GM19395 (cell line): ENCODE results near the gene ZCCHC14.
"Not testable (repeated sequence)": the region's sequence is repeated elsewhere in the genome, so short reads cannot be mapped to it uniquely, and the experiment has no call there.

ENCODE experiments used
- ATAC-seq: cut with Tn5 transposase; IDR thresholded peaks from one replicate; pipeline ENCODE4 v1.9.1; 2021; ENCODE audit warnings: mild to moderate bottlenecking, moderate library complexity; ENCODE audit not compliant: unreplicated experiment

Gene ZCCHC14

GRCh38 chr16:87525352-87525751 is 32.5 kb upstream of the ZCCHC14 start:
- no peak for ATAC-seq

- no peak for ATAC-seq
These were observed 31.6 kb upstream of the ZCCHC14 start for GRCh38 chr16:87524407-87524806.

DNA sequence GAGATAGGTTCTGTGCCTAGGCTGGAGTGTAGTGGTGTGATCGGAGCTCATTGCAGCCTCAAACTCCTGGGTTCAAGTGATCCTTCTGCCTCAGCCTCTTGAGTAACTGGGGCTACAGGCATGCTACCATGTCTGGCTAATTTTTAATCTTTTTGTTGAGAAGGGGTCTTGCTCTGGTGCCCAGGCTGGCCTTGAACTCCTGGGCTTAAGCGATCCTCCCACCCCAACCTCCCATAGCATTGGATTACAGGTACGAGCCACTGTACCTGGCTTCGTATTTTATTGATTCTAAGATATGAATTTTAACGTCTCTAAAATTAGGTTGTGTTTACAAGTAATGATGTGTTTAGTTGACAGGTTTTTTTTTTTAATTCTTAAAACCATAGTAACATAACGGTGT is 30.8 kb upstream of the ZCCHC14 start:
- not testable (repeated sequence) for ATAC-seq

DNA sequence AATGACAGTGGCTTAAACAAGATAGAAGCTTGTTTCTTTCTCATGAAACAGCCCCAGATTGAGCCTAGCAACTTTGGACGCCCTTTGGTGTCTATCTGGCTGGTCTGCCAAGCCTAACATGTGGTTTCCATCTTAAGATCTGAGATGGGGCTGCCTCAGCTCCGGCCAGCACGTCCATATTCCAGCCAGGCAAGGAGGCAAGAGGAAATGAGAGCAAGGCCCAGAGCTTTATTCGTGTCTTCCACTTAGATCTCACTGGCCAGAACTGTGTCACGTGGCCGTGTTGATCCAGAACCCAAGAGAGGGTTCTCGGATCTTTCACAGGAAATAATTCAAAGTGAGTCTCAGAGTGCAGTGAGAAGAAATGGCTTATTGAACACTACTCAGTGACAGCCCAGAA is 28.9 kb upstream of the ZCCHC14 start:
- ATAC-seq: not testable (repeated sequence)

DNA sequence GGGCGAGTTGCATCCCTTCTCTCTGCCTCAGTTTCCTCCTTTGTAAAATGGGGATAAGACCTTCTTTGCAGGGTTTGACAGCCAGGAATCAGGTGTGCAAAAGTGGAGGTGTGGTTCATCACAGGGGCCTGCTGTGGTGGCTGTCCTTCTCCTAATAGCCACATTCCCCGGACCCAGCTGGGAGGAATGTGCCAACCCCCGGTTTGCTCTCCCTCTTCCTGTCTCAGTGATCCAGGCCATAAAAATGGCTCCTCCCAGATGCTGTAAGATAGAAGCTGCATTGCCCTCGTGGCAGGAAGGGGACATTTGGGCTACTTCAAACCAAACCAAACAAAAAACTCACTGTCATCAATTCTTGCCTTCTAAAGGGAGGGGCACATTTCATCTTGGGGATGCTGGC is 26.3 kb upstream of the ZCCHC14 start:
- not testable (repeated sequence) for ATAC-seq

DNA sequence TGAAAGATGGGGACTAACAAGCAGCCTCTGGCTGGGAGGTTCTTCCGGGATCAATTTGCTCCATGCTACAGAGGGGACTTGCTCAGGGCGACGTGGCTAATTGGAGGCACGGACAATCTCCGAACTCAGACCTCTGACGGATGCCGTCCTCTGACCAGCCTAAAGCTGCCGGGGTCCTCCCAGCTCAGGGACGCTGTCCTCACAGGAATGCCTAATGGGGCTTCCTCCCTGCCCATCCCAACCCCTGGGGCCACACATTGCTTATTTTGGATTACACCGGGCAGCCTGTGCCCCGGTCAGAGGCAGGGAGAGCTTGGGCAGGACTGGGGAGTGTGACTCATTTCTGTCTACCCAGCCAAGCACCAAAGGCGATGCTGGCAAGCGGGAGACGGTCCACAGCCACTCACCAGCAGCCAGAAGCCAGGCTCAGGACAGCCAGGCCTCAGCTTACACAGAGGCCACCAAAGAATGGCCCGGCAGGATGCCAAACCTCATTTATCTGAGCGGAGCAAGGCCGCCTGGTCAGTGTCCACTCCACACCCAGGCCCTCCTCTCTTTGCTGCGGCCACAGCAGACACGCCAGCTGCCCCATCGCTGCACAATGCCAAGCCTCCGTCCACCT is 25.7 kb upstream of the ZCCHC14 start:
- not testable (repeated sequence) for ATAC-seq

GRCh38 chr16:87517610-87518429 is 25.0 kb upstream of the ZCCHC14 start:
- not testable (repeated sequence) for ATAC-seq

DNA sequence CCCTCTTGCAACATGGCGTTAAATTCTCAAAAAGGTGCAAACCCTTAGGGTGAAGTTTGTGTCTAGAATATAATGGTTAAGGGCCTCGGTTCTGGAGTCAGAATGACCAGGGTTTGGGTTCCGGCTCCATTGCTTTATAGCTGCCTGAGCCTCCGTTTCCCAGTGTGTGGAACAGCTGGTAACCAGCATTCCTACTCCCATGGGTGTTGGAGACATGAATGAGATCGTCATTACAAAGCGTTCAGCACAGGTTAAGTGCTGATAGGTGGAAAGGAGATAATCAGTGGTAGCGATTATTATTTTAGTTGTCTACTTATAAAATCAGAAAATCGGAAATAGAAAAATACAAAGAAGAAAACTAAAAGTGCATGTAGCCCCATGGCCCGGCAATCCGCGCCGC is 23.5 kb upstream of the ZCCHC14 start:
- ATAC-seq: no peak

- ATAC-seq: no peak
These were observed 22.9 kb upstream of the ZCCHC14 start for GRCh38 chr16:87515475-87516330.

- ATAC-seq: not testable (repeated sequence)
These were observed 17.0 kb upstream of the ZCCHC14 start for GRCh38 chr16:87509778-87510177.

GRCh38 chr16:87507351-87508069 is 14.7 kb upstream of the ZCCHC14 start:
- ATAC-seq: no peak

- ATAC-seq: no peak
These were observed 13.9 kb upstream of the ZCCHC14 start for GRCh38 chr16:87506423-87507350.

GRCh38 chr16:87505834-87506233 is 13.0 kb upstream of the ZCCHC14 start:
- ATAC-seq: no peak

GRCh38 chr16:87503232-87503937 is 10.6 kb upstream of the ZCCHC14 start:
- ATAC-seq: not testable (repeated sequence)

GRCh38 chr16:87502308-87502969 is 9.6 kb upstream of the ZCCHC14 start:
- no peak for ATAC-seq

DNA sequence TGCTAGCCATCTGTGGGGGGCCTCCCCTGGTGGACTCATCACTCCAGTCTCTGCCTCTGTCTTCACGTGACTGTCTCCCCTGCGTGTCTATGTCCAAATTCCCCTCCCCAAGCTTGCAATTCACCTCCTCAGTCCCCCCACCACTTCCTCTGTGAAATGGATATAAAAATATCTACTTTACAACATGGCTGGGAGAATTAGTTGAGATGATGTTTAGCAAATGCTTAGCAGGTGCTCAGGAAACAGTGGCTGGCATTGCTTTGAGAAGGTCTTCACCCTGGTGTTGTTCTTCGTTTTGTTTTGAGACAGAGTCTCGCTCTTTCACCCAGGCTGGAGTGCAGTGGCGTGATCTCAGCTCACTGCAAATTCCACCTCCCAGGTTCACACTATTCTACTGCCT is 8.3 kb upstream of the ZCCHC14 start:
- no peak for ATAC-seq

- ATAC-seq: no peak
These were observed 6.3 kb upstream of the ZCCHC14 start for GRCh38 chr16:87499189-87499486.

DNA sequence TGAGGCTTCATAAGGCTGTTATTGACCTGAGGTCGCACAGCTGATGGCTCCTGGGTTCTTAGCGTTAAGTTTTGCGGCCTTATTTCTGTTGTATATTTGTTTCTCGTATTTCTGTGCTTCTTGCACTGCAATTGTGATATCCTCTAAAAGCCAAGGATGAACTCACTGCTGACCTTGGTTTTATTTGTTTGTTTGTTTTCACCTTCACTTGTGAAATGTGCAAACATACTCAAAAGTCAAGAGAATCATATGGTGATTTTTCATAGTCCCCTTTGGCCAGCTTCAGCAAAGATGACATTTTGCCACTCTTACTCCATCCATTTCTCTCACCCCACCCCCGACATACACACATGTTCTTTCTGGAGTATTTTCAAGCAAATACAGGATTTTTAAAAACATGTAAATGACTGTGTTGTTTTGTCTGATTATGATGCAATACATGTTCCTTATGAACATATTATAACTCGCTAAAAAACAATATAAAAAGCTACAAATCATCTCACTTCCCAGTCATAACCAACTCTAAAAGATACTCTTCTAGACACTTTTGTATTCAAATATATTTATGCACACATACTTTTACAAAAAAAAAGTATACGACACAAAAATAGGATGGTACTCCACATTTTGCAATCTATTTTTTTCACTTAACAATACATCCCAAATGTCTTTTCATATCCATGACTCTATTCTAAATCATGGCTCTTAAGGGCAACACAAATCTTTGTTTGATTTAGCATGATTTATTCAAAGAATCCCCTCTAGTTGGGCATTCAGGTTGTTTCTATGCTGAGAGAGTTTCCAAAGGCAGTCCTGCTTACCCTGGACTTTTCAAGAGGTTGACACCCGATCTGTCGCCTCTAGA is 5.7 kb upstream of the ZCCHC14 start:
- no peak for ATAC-seq
